Panc1 (cell line): ENCODE measurements around the gene TIMMDC1.

ENCODE experiments used
- CTCF ChIP-seq: fragments of 450-650 bp; IDR thresholded peaks from 2 replicates; pipeline ENCODE4 v1.5.1; 2017; ENCODE audit warnings: mild to moderate bottlenecking
- TCF7L2 ChIP-seq: IDR thresholded peaks from 2 replicates; pipeline ENCODE4 v1.6.1; 2011; ENCODE audit warnings: mild to moderate bottlenecking, low read depth, low read length, inconsistent platforms

- TF ChIP-seq TCF7L2 (no peak), CTCF (no peak)
These were observed 57.6 kb downstream of the TIMMDC1 start for GRCh38 chr3:119555929-119556328.
